Measurements from ENCODE around the gene GRK3.
"Not testable (repeated sequence)": the region's sequence is repeated elsewhere in the genome, so short reads cannot be mapped to it uniquely, and the experiment has no call there.

Gene GRK3

DNA sequence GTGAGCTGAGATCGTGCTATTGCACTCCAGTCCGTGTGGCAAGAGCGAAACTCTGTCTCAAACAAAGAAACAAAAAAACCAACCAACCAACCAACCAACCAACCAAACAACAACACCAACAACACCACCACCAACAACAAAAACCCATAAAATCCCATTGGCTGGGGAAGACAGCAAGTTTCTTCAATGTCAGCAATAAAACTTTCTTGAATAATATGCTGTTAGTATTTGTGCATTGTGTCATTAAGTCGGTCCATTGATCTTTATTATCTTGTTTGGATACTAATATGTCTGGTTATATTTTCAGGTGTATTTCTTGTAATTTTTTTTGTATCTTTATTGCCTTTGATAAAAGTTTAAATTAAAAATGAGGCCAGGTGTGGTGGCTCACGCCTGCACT lies 9.4 kb downstream of the GRK3 start:
- Mint-ChIP-seq H3K27me3 (no peaks in the 10 kb centered on the region), H3K36me3 (ENCODE audit: low read depth) (peaks cover 2% of the 10 kb centered on the region), H3K27ac (no peak overlapping the region), H3K4me1 (peaks cover 11% of the 10 kb centered on the region), H3K4me3 (no peak overlapping the region), H3K9me3 (no peaks in the 10 kb centered on the region)
- ATAC-seq (no peak), DNase-seq (no peak)

DNA sequence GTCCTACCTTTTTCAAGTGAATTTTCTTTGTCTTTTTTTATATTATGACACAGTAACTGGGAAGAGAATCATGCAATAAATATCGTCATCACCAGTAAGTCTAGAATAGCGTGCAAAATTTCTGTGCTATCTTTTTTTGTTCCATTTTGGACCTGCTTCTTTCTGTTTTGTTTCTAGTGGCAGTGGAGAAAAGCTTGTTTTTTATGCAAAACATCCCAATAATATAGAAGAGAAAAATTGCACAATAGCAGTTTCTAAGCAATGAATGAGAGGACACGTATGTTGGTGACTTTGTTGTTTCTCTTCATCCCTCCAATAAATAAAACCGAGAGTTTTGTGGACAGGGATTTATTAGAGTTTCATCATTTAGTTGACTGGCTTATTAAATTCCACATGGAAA lies 10.3 kb downstream of the GRK3 start:
- peaks cover 4% of the 10 kb centered on the region for H3K36me3 Mint-ChIP-seq (ENCODE audit: low read depth)
- H3K4me3 Mint-ChIP-seq, result no peak overlapping the region
- ATAC-seq (no peak), DNase-seq (no peak)
- H3K27me3 Mint-ChIP-seq, result no peaks in the 10 kb centered on the region
- peaks cover 11% of the 10 kb centered on the region for H3K4me1 Mint-ChIP-seq
- H3K27ac Mint-ChIP-seq, result no peak overlapping the region
- no peaks in the 10 kb centered on the region for H3K9me3 Mint-ChIP-seq

GRCh38 chr22:25575674-25576392 lies 11.4 kb downstream of the GRK3 start:
- H3K4me3 Mint-ChIP-seq; H3K27me3 Mint-ChIP-seq; ATAC-seq; H3K9me3 Mint-ChIP-seq; H3K36me3 Mint-ChIP-seq (ENCODE audit: low read depth); DNase-seq; H3K27ac Mint-ChIP-seq: not testable (repeated sequence)
- H3K4me1 Mint-ChIP-seq, result peaks cover 11% of the 10 kb centered on the region

GRCh38 chr22:25581452-25581851 lies 17.0 kb downstream of the GRK3 start:
- ATAC-seq, H3K4me3 Mint-ChIP-seq: not testable (repeated sequence)
- peaks cover 19% of the 10 kb centered on the region for H3K4me1 Mint-ChIP-seq

DNA sequence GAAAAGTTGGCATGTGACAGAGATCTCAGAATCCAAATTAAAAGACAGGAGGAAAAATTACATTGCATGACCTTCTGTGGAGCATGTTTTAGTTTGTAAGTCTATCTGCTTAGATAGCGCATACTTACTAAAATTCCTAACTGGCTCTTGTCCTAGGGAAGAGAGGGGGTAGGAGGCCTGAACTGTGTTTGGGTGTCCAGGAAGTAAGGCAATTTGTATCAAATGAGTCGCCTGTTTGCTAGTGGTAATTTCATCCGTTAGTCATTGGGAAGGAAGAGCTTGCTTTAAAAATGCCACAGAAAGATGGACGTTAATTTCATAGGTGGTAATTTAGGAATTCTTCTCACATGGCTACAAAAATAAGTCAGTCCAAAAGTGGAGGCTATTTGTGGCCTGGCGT lies 18.5 kb downstream of the GRK3 start:
- Mint-ChIP-seq H3K4me1 (peaks cover 23% of the 10 kb centered on the region), H3K36me3 (ENCODE audit: low read depth) (peaks cover 4% of the 10 kb centered on the region), H3K27ac (no peak overlapping the region), H3K4me3 (no peak overlapping the region), H3K27me3 (no peaks in the 10 kb centered on the region), H3K9me3 (no peaks in the 10 kb centered on the region)
- ATAC-seq, result no peak
- DNase-seq, result no peak

More at GRCh38 chr22:25581452-25581851, 17.0 kb downstream of the GRK3 start:
- H3K27ac Mint-ChIP-seq; H3K9me3 Mint-ChIP-seq; DNase-seq; H3K36me3 Mint-ChIP-seq (ENCODE audit: low read depth); H3K27me3 Mint-ChIP-seq: not testable (repeated sequence)

- H3K9me3 Mint-ChIP-seq; H3K27ac Mint-ChIP-seq; H3K4me3 Mint-ChIP-seq; DNase-seq; ATAC-seq; H3K27me3 Mint-ChIP-seq; H3K36me3 Mint-ChIP-seq (ENCODE audit: low read depth): not testable (repeated sequence)
- peaks cover 29% of the 10 kb centered on the region for H3K4me1 Mint-ChIP-seq
These were observed 20.5 kb downstream of the GRK3 start for GRCh38 chr22:25584993-25585392.

GRCh38 chr22:25589664-25590063 lies 25.2 kb downstream of the GRK3 start:
- not testable (repeated sequence) for H3K4me3 Mint-ChIP-seq, ATAC-seq, H3K4me1 Mint-ChIP-seq, H3K27me3 Mint-ChIP-seq, H3K27ac Mint-ChIP-seq, DNase-seq
- H3K36me3 Mint-ChIP-seq (ENCODE audit: low read depth), result peaks cover 16% of the 10 kb centered on the region
- peaks cover 11% of the 10 kb centered on the region for H3K9me3 Mint-ChIP-seq

DNA sequence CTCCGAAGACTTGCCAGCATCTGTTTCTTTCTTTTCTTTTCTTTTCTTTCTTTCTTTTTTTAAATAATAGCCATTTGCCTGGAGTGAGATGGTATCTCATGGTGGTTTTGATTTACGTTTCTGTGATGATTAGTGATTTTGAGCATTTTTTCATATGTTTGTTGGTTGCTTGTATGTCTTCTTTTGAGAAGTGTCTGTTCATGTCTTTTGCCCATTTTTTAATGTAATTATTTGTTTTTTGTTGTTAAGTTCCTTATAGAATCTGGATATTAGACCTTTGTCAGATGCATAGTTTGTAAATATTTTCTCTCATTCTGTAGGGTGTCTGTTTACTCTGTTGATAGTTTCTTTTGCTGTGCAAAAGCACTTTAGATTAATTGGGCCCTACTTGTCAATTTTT lies 28.8 kb downstream of the GRK3 start:
- not testable (repeated sequence) for H3K4me3 Mint-ChIP-seq, DNase-seq, H3K4me1 Mint-ChIP-seq, H3K27ac Mint-ChIP-seq, H3K27me3 Mint-ChIP-seq, ATAC-seq
- H3K9me3 Mint-ChIP-seq, result peaks cover 20% of the 10 kb centered on the region
- peaks cover 20% of the 10 kb centered on the region for H3K36me3 Mint-ChIP-seq (ENCODE audit: low read depth)

DNA sequence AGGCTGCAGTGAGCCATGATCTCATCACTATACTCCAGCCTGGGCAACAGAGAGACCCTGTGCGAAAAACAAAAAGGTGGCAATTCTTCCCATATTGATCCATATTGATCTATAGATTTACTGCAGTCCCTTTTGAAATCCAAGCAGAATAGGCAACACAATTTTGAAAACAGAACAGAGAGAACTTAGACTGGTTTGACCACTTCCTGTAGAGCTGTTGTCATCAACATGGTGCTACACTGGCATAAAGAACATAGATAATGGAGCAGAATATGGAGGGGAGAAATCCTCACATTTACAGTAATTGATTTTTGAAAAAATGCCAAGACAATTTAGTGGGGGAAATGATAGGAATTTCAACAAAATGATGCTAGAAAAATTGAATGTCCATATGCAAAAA lies 34.1 kb downstream of the GRK3 start:
- DNase-seq, result no peak
- H3K9me3 Mint-ChIP-seq, result peaks cover 10% of the 10 kb centered on the region
- peaks cover 11% of the 10 kb centered on the region for H3K36me3 Mint-ChIP-seq (ENCODE audit: low read depth)
- peaks cover 9% of the 10 kb centered on the region for H3K4me1 Mint-ChIP-seq
- ATAC-seq, result no peak
- no peaks in the 10 kb centered on the region for H3K27me3 Mint-ChIP-seq
- no peak overlapping the region for H3K4me3 Mint-ChIP-seq
- H3K27ac Mint-ChIP-seq, result no peak overlapping the region

- H3K4me3 Mint-ChIP-seq, result no peak overlapping the region
- ATAC-seq (no peak), DNase-seq (no peak)
- peaks cover 3% of the 10 kb centered on the region for H3K9me3 Mint-ChIP-seq
- peaks cover 11% of the 10 kb centered on the region for H3K4me1 Mint-ChIP-seq
- no peaks in the 10 kb centered on the region for H3K27me3 Mint-ChIP-seq
- no peaks in the 10 kb centered on the region for H3K36me3 Mint-ChIP-seq (ENCODE audit: low read depth)
- H3K27ac Mint-ChIP-seq, result no peak overlapping the region
These were observed 38.0 kb downstream of the GRK3 start for GRCh38 chr22:25602445-25602844.

DNA sequence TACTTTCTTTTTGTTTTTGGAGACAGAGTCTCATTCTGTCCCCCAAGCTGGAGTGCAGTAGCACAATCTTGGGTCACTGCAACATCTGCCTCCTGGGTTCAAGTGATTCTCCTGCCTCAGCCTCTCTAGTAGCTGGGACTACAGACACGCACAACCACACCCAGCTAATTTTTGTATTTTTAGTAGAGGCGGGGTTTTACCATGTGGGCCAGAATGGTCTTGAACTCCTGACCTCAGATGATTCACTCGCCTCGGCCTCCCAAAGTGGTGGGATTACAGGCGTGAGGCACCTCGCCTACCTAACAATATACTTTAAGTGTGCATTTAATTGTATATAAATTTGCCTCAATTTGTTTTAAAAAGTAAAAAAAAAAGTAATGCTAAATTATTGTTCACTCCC lies 38.4 kb downstream of the GRK3 start:
- ATAC-seq, result no peak
- Mint-ChIP-seq H3K4me1 (peaks cover 10% of the 10 kb centered on the region), H3K4me3 (no peak overlapping the region)

GRCh38 chr22:25605146-25605545 lies 40.7 kb downstream of the GRK3 start:
- H3K9me3 Mint-ChIP-seq; H3K4me3 Mint-ChIP-seq; H3K27me3 Mint-ChIP-seq; H3K4me1 Mint-ChIP-seq; ATAC-seq; DNase-seq; H3K27ac Mint-ChIP-seq; H3K36me3 Mint-ChIP-seq (ENCODE audit: low read depth): not testable (repeated sequence)

More for the DNA sequence above, 38.4 kb downstream of the GRK3 start:
- H3K9me3 Mint-ChIP-seq, result no peaks in the 10 kb centered on the region
- H3K27ac Mint-ChIP-seq, result no peak overlapping the region
- no peaks in the 10 kb centered on the region for H3K27me3 Mint-ChIP-seq
- H3K36me3 Mint-ChIP-seq (ENCODE audit: low read depth), result no peaks in the 10 kb centered on the region
- no peak for DNase-seq

- not testable (repeated sequence) for H3K4me3 Mint-ChIP-seq; H3K9me3 Mint-ChIP-seq; H3K36me3 Mint-ChIP-seq (ENCODE audit: low read depth); H3K4me1 Mint-ChIP-seq; ATAC-seq; DNase-seq; H3K27me3 Mint-ChIP-seq; H3K27ac Mint-ChIP-seq
These were observed 41.1 kb downstream of the GRK3 start for GRCh38 chr22:25605565-25605964.

DNA sequence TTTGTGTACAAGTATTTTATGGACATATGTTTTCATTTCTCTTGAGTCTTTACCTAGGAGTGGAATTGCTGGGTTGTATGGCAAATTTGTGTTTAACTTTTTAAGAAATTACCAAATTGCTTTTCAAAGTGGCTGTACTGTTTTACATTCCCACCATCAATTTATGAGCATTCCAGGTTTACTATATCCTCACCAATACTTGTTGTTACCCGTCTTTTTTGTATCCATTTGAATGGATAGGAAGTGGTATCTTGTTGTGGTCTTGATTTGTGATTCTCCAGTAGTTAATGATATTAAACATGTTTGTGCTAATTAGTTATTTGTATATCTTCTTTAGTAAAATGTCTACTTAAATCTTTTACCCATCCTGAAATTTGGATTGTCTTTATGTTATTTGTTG lies 46.8 kb downstream of the GRK3 start:
- H3K27me3 Mint-ChIP-seq, H3K4me1 Mint-ChIP-seq, H3K27ac Mint-ChIP-seq, H3K4me3 Mint-ChIP-seq, DNase-seq, ATAC-seq, H3K9me3 Mint-ChIP-seq: not testable (repeated sequence)
- H3K36me3 Mint-ChIP-seq (ENCODE audit: low read depth), result peaks cover 16% of the 10 kb centered on the region

DNA sequence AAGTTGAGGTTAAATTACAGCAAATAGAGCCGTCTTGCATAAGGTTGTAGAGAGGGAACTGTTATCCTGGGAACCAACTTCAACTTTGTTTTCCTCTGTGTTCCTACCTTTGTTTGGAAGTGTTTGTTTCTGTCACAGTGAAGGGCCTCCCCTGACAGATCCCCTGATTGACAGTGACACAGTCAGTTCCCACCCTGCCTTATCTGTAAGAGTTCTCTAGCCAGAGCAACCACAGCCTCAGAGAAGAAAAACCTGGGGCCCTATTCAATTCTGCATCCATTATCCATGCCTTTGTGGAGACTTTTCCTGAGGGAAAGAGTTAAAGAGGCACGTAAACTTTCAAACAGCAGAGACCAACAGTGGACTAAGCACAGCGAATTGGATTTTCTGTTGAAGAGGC lies 48.7 kb downstream of the GRK3 start:
- not testable (repeated sequence) for H3K9me3 Mint-ChIP-seq, H3K4me1 Mint-ChIP-seq, H3K27ac Mint-ChIP-seq, ATAC-seq, DNase-seq, H3K4me3 Mint-ChIP-seq, H3K27me3 Mint-ChIP-seq
- peaks cover 16% of the 10 kb centered on the region for H3K36me3 Mint-ChIP-seq (ENCODE audit: low read depth)

GRCh38 chr22:25613558-25613957 lies 49.1 kb downstream of the GRK3 start:
- H3K27ac Mint-ChIP-seq, result not testable (repeated sequence)
- H3K36me3 Mint-ChIP-seq (ENCODE audit: low read depth), result peaks cover 16% of the 10 kb centered on the region

More at GRCh38 chr22:25613558-25613957, 49.1 kb downstream of the GRK3 start:
- not testable (repeated sequence) for DNase-seq, ATAC-seq, H3K9me3 Mint-ChIP-seq, H3K27me3 Mint-ChIP-seq, H3K4me1 Mint-ChIP-seq, H3K4me3 Mint-ChIP-seq

Data from activated naive CD8-positive, alpha-beta T cell treated with anti-CD3 and anti-CD28 coated beads, Interleukin-2, amount 50 U/mL, for 24 hours (primary cell).